HK-2 (cell line): Measurements from ENCODE around the gene ZXDC.

Experiments used
- DNase-seq: peaks from one replicate; pipeline ENCODE4 v3.0.0-alpha.2; 2018; ENCODE audit not compliant: unreplicated experiment

ZXDC gene, protein sequence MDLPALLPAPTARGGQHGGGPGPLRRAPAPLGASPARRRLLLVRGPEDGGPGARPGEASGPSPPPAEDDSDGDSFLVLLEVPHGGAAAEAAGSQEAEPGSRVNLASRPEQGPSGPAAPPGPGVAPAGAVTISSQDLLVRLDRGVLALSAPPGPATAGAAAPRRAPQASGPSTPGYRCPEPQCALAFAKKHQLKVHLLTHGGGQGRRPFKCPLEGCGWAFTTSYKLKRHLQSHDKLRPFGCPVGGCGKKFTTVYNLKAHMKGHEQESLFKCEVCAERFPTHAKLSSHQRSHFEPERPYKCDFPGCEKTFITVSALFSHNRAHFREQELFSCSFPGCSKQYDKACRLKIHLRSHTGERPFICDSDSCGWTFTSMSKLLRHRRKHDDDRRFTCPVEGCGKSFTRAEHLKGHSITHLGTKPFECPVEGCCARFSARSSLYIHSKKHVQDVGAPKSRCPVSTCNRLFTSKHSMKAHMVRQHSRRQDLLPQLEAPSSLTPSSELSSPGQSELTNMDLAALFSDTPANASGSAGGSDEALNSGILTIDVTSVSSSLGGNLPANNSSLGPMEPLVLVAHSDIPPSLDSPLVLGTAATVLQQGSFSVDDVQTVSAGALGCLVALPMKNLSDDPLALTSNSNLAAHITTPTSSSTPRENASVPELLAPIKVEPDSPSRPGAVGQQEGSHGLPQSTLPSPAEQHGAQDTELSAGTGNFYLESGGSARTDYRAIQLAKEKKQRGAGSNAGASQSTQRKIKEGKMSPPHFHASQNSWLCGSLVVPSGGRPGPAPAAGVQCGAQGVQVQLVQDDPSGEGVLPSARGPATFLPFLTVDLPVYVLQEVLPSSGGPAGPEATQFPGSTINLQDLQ

DNA sequence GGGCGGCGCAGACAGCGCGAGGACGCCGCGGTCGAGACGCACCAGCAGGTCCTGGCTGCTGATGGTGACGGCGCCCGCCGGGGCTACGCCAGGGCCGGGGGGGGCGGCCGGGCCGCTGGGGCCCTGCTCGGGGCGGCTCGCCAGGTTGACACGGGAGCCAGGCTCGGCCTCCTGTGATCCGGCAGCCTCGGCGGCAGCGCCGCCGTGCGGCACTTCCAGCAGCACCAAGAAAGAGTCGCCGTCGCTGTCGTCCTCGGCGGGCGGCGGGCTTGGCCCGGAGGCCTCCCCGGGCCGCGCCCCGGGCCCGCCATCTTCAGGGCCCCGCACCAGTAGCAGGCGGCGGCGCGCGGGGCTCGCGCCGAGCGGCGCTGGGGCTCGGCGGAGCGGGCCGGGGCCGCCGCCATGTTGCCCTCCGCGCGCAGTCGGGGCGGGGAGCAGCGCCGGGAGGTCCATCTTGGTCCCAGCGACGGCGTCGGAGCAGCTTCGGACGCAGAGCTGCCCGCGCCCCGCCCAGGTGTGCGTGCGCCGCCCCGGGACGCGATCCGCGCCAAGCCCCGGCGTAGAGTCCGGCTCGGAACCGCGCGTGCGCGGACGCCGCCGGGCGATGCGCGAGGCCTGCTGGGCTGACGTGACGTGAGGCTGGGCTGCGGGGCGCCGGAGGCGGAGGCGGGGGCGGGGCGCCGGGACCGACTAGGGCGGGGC is at the start of gene ZXDC:
TSS of gene ZXDC (minus strand) at position 479 of the 702 bp plus-strand sequence. CDS start at position 453, 26 bp downstream.
- peak; percentile 96 for DNase-seq

DNA sequence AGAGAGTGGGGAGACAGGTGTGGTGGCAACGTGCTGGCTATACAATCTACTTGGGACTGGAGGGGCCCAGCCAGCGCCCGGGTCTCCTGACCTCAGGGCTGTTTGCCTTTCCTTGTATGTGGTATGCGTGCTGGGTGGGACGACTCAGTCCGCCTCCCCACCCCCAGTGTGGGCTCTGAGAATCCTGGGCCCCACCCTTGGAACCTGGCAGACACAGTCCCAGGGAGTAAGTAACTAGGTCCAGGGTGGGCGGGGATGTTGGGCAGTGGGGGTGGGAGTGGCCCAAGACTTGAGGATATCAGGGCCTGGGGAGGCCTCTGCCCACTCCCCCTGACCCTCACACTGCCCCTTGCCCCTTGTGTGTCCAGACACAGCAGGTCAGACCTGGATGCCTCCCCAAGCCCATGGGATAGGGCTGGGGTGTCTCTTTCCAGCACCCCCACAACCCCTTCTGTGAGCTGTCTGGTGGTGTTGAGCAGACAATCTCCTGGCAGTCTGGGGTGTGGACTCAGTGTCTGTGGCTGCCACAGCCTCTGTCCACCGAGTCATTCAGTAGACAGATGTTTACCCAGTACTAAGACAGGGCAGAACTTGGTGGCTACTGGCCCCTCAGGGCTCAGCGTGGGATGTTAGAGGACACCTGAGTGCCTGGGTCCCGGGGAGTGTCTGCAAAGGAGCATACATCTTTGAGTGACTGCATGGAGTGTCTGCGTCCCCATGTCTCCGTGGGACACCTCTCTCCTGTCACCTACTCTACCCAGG is 49.6 kb upstream of the ZXDC start:
- DNase-seq: no peak

DNA sequence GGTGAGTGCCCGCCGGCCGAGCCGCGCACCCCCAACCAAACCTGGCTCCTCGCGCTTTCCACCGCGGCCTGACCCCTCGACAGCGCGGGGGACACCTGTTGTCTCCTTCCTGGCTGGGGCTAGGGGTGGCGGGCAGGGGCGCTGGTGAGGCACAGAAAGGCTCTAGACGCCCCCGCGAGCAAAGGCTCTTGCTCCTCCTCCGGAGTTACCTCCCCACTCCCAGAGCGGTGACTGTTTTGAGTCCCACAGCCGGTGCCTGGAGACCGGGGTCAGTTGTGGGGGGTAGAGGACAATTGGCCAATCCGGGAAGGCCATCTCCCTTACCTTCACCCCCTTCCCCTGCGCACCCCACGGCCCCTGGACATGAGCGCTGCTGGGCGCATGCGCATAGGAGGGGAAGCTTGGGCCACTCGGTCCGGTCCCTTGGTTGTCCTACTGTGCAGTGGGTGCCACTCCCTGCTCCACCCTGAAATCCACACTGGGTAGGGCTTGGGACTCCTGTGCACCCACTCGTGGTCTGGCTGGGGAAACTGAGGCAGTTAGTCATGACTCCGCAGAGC is 48.8 kb upstream of the ZXDC start:
- peak; percentile 26 for DNase-seq

DNA sequence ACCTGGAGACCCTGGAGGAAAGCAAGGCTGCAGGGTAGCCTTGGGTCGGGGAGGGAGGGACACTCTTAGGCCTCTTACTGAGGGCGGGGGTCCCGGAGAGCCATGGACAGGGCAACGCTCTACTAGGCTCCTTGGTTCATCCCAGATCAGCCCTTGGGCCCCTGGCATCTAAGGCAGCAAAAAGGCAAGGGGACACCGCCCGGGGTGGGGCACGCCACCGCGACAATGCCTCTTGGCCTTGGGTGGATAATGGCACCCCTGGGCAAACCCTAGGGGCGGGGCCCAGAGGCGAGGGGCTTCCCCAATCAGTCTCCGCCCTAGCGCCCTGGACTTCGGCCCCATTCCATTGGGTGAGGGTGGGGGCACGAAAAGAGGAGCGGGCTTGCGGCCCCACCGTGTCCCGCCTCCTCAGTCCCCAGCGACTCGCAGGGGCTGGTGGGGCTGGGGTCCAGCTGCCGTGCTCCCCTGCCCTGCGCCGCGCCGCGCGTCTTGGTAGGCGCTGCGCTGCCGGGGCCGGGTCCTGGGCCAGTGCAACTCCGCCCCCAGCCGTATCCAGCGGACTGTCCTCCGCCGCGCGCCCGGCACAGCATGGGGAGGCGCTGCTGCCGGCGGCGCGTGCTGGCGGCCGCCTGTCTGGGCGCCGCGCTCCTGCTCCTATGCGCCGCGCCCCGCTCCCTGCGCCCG is 48.2 kb upstream of the ZXDC start, which contains the start of gene CHST13:
TSS of gene CHST13 (plus strand) at position 411 of the 684 bp plus-strand sequence. CDS start at position 589, 178 bp downstream.
- peak; percentile 46 for DNase-seq

DNA sequence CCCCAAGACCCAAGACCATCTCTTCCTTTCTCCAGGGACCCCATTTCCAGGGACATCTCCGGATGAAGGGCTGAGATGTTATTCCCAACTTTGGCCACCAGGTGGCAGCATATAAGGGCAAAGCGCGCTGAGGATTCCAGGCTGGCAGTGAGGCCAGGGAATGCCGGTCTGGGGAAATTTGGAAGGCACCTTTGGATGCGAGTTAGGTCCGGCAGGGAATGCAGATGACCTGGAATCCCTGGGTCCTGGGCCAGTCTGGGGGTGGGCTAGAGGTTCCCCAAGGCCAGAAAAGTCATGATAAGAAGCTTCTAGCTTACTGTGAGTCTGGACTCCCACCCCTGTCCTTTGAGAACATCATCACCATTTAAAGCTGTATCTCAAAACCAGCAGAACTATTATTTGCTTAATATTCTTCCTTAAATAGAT is 46.7 kb upstream of the ZXDC start:
- DNase-seq: peak; percentile 65

DNA sequence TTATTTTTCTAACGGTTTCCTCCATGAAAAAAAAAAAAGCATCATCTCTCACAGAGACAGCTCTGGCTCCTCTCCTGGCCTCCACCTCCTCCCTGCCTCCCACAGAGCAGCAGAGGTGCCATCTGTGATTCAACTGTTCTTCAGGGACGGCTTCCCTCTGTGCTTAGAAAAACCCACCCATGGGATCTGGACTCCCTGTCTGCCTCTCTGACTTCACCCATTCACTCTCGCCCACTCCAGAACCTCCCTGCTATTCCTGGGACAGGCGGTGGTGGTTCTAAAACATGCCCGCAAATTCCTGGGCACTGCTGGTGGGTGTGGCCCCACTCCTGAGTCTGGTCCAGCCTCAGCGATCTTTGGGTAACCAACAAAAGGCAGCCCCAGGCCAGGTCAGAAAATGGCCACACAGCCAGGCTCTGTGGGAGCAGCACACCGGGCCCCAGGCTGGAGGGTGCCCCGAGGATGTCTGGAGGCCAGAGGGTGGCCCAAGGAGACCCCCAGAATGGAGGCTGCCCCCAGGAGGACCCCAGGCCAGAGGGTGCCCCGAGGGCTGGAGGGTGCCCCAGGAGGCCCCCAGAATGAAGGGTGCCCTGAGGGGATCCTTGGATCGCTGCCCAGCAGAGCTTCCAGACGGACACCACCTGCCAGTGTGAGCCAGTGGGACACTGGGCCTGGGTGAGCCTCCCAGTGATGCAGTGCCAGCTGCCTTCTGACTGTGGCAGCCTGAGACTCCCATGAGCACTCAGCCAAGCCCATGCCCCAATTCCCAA is 45.6 kb upstream of the ZXDC start:
- DNase-seq: no peak

DNA sequence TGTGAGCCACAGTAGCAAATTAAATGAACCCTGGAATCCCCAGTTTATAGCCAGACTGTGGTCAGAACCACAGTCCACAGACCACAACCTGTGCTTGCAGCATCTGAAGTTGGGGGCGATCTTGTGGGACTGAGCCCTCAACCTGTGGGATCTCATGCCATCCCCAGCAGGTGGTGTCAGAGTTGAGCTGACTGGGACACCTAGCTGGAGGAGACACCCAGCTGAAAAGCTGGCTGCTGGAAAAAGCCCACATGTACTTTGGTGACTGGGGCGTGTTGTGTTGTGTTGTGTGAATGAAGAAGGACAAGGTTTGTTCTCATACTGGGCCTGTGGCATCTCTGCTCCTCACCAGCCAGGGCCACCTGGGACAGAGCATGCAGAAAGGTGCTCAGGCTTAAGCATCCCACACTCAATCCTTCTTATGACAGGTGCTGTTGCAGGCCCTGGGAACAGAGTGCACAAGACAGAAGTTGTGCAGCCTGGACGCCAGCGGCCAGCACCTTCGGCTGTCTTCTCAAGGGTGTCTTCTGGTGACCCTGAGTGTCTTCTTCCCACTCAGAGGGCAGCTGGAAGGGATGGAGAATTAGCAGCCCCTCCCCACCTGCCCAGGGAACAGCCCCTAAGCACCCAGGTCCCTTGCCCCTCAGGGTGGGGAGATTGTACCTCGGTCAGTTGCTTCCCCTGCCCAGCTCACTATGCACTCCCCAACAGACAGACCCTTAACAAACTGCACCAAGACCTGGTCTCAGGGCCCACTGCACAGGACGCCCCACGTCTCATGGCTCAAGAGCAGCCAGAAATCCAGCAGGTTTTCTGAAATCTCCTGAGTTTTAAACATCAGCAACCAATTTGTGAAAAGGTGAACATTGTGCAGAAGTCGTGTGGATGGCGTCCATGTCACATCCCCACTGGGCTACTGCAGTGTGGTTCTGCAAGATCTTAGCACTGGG is 44.1 kb upstream of the ZXDC start:
- no peak for DNase-seq

DNA sequence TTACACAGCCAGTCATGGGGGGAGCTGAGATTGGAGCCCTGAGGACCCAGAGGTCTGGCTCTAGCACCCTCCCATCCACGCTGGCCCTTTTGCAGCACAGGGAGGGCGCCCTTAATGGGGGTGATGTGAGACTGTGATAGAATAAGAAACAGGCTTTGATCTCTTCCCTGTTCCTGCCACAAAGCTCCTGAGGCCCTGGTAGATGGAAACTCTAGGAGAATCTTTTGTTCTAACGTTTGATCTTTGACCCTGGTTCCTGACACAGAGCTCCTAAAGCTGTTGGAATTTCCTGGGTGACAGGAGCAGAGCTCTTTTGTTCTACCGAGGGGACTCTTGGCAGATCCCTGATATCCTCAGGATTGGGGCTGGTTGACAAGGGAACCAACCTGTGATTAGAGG is 43.1 kb upstream of the ZXDC start:
- DNase-seq: no peak

DNA sequence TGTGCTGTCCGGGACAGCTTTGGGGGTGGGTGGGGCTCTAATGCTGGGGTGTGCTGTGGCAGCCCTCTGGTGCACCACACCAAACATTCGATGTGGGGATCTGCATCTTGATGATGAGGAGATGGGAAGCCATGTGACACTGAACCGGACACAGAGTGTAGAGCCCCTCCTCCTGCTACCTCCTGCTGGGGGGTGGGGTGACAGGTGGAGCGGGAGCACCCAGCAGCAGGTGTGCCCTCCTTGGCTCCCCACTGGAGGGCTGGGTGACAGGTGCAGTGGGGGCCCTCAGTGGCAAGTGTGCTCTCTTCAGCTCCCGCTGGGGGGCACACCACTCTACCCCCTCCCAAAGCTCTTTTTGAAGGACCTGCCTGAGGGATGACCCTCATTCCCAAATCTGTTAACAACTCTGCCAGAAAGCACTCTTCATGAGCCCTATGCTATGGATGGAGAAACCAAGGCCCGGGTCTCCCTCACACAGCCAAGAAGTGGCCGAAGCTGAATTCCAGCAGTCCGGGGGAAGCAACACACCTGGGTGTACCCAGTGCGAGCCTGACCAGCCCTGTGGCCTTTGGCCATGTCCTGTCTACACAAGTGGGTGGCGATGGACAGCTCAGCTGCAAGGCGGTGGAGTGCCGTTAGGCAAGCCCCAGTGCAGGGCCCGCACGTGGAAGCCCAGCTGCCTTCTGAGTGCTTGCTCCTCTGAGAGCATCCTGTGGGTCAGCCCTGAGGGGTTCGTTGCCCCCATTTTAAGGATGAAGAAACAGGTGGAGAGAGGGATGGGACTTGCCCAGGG is 42.5 kb upstream of the ZXDC start:
- DNase-seq: no peak

DNA sequence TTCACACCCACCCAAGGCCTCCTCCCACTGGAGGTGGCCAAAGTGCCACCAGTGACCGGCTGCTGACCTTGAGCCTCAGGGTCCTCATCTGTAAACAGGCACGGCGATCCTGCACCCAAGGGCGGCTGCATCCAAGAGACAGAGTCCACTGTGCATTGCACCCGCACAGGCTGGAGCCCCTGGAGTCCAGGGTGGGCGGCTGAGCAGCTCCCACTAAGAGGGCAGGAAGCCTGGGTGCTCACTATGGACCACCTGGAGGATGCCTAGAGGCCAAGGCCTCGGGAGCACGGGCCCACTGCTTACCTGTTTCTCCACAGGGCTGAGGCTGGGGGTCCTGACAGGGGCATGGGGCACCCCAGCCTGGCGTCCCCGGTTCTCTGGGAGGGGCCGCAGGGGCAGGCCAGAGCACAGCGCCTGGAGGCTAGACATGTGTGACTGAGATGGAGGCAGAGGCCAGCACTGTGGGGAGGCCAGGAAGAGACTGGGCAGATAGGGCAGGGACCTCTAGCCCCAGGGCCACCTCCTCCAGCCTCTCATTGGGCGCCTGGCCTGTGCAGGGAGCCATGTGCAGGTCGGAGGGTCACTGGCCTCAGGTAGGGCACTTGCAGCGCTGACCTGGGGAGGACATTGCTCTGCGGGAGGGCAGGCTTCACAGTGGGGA is 41.7 kb upstream of the ZXDC start, which contains the start of gene UROC1:
TSS of gene UROC1 (minus strand) at position 483 of the 661 bp plus-strand sequence. CDS start at position 429, 54 bp downstream.
- DNase-seq: no peak

DNA sequence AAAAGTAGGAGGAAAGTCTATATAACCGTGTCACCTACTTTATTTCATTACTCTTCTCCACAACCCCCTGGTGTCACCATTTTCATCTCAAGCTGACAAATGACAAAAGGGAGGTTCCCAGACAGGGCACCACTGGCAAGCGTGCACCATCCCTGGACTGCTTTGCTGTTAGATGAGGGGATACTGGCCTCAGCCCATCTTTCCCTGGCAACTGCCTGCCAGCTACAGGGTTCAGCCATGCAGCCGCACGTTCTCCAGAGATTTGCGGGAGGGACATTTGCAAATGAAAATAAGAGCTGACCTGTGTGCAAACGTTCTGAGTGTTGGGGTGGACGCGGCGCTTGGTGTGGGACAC is 41.2 kb upstream of the ZXDC start:
- DNase-seq: no peak

DNA sequence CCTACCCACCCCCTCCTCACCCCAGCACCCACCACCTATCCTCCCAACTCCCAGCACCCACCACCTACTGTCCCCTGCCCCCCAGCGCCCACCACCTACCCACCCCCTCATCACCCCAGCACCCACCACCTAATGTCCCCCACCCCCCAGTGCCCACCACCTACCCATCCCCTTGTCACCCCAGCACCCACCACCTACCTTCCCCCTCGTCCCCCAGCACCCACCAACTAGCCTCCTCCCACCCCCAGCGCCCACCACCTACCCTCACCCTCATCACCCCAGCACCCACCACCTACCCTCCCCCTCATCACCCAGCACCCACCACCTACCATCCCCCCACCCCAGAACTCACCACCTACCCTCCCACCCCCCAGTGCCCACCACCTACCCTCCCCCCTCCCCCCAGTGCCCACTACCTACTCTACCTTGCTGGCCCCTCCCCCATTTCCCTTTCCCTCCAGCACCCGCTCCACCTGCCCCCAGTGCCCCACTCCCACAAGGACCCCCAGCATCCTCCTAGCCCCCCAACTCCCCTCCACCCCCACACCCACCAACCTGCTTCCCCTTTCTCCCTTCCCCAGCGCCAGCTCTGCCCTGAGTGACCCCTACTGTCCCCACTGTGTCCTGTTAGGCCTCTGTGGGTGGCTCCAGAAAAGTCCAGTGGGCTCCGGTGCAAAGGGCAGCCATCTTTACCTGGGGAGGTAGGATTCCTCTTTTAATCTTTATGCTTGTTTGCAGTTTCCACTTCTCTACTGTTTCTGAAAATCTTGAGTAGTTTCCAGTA is 40.7 kb upstream of the ZXDC start:
- DNase-seq: no peak

DNA sequence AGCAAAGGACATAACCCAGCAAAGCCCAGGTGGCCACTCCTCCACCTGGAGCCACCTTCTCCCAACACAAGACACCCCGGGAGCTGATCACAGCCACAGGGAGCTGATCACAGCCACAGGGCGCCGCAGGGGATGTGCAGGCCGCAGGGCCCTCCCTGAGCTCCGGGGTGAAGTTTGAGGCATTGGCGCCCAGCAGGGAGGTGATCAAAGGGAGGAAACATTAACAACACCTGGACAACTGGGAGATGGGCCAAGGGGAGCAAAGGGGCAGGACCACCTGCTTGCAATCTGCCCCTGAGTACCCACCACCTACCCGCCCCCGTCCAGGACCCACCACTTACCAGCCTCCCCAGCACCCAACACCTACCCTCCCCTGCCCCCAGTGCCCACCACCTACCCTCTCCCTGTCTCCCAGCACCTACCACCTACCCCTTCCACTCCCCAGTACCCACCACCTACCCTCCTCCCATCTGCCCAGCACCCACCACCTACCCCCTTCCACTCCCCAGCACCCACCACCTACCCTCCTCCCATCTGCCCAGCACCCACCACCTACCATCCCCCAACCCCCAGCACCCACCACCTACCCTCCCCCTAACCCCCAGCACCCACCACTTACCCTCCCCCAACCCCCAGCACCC is 39.5 kb upstream of the ZXDC start:
- no peak for DNase-seq

DNA sequence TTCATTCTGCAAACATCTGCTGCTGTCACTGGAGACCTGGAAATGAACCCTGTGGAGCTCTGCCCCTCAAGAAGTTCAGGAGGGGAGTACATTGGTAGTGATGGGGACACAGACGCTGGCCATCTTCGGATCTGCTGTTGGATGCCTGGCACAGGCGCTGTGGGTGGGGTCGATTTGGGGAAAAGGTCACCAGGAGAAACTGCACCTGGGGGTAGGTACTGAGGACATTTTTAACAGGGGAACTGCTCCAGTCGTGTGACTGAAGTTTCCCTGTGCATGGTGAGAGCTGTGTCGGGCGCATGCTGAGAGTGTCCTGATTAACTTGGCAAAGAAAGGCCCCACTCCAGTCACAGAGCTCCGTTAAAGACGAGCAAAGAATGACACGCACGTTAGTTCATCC is 38.5 kb upstream of the ZXDC start:
- no peak for DNase-seq

DNA sequence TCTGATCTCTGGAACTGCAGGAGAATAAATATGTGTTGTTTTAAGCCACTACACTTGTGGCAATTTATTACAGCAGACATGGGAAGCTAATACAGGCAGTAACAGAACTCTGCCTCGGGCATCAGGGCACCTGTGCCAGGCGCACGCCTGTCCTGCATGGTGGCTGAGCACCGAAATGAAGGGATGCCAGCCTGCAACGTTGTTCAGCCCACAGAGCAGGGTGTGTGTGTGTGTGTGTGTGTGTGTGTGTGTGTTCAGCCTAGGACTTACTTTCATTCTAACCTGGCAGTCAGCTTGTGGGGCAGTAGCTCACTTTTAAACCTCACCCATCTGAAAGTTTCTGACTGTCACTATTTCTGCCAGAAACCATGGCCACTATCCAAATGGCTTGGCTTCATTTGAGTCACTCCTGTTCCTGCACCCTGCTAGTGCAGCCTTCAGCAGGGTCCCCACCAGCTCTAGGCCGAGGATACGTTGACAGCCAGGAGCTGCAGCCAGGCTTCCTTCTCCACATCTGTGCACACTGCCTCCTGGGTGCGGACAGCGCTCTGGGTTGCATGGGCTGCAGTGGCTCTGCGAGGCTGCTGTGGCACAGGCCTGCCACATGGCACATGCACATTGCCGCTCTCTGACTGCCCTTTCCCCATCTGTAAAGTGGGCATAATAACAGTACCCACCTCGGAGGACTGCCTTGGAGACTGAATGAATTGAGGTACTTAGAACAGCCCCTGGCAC is 37.4 kb upstream of the ZXDC start:
- DNase-seq: no peak
